ENCODE data around the gene NUTF2.
A peak's percentile ranks its signal among the peaks of the same experiment; 100 is the strongest.

The NUTF2 gene

GRCh38 chr16:67847064-67847861 lies 530 bp downstream of the NUTF2 start, which contains the start of gene CENPT (continued):
- TF ChIP-seq ZNF239 (tag by site-specific recombination; IDR thresholded peaks at IDR 0.05), result no peak
- no peak for TF ChIP-seq ZNF677 (tag by site-specific recombination; IDR thresholded peaks at IDR 0.05)
- no peak for TF ChIP-seq ZNF623 (tag by site-specific recombination; IDR thresholded peaks at IDR 0.05)
- no peak for TF ChIP-seq ZNF354C (tag by site-specific recombination; IDR thresholded peaks at IDR 0.05; ENCODE audit: borderline replicate concordance, low read depth)
- TF ChIP-seq PBX3 (CRISPR knock-in tag; IDR thresholded peaks at IDR 0.05), result no peak
- peak; percentile 9; the same call in 1 of the 2 replicates for TF ChIP-seq CTCF (tag by site-specific recombination; IDR thresholded peaks at IDR 0.05)
- TF ChIP-seq PRDM10 (tag by site-specific recombination; IDR thresholded peaks at IDR 0.05), result 0 out of 2 replicates have a peak, but pooled peaks have one; percentile 25
- TF ChIP-seq REST (tag by site-specific recombination; IDR thresholded peaks at IDR 0.05), result no peak
- TF ChIP-seq ZNF362 (tag by site-specific recombination; IDR thresholded peaks at IDR 0.05), result no peak
- no peak for TF ChIP-seq SCRT2 (tag by site-specific recombination; IDR thresholded peaks at IDR 0.05)
- TF ChIP-seq ZNF112 (tag by site-specific recombination; IDR thresholded peaks at IDR 0.05), result no peak
- no peak for TF ChIP-seq ZNF48 (tag by site-specific recombination; IDR thresholded peaks at IDR 0.05)
- TF ChIP-seq YY1 (tag by site-specific recombination; IDR thresholded peaks at IDR 0.05), result no peak
- peak; percentile 80 for TF ChIP-seq ZNF335 (tag by site-specific recombination; conservative IDR thresholded peaks at IDR 0.05)
- TF ChIP-seq ZNF624 (tag by site-specific recombination; IDR thresholded peaks at IDR 0.05), result no peak
- peak; percentile 16; the same call in 1 of the 2 replicates for TF ChIP-seq ZBTB8A (tag by site-specific recombination; IDR thresholded peaks at IDR 0.05)
- no peak for TF ChIP-seq ZBTB48 (tag by site-specific recombination; IDR thresholded peaks at IDR 0.05)
- 0 out of 2 replicates have a peak, but pooled peaks have one; percentile 55 for TF ChIP-seq ZBTB20 (tag by site-specific recombination; IDR thresholded peaks at IDR 0.05)
- TF ChIP-seq KLF1 (tag by site-specific recombination; IDR thresholded peaks at IDR 0.05), result peak; percentile 84
- TF ChIP-seq ZNF302 (tag by site-specific recombination; IDR thresholded peaks at IDR 0.05; ENCODE audit: low read depth), result no peak
- TF ChIP-seq ZNF707 (tag by site-specific recombination; IDR thresholded peaks at IDR 0.05), result no peak
- TF ChIP-seq INSM2 (tag by site-specific recombination; IDR thresholded peaks at IDR 0.05), result no peak
- TF ChIP-seq GLIS2 (tag by site-specific recombination; IDR thresholded peaks at IDR 0.05), result 0 out of 2 replicates have a peak, but pooled peaks have one; percentile 36
- TF ChIP-seq ZNF585B (tag by site-specific recombination; IDR thresholded peaks at IDR 0.05), result 0 out of 2 replicates have a peak, but pooled peaks have one; percentile 3
- peak; percentile 57; the same call in 1 of the 2 replicates for TF ChIP-seq KLF7 (tag by site-specific recombination; IDR thresholded peaks at IDR 0.05; ENCODE audit: borderline replicate concordance)
- no peak for TF ChIP-seq ZNF140 (tag by site-specific recombination; IDR thresholded peaks at IDR 0.05)
- peak; percentile 53 for TF ChIP-seq SP2 (tag by site-specific recombination; IDR thresholded peaks at IDR 0.05)
